Measurements from ENCODE around the gene FLRT1. TPM values are rescaled to one million over a fixed set of nuclear protein-coding genes. Genes with fewer than 3 reads are reported as not detected.

The FLRT1 gene
- total and polyA plus RNA-seq, 2 of the 13 experiments (the other 11 are each of a cell fraction or from before 2014, with no cell fraction given), result 0.02 to 0.08 TPM

- Histone ChIP-seq H3K4me2 (ENCODE audit: low read depth, low read length) (no peak overlapping the region), H3K36me3 (replicated peaks in 1 of 2; ENCODE audit: control insufficient read depth in 1 of 2, insufficient read depth in 2 of 2, low read length in 2 of 2) (no peaks in the 10 kb centered on the region), H3K4me3 (replicated peaks in 1 of 3; ENCODE audit: insufficient read depth in 1 of 3, low read depth in 2 of 3, low read length in 3 of 3) (no peak overlapping the region), H3K9ac (ENCODE audit: insufficient read depth, low read depth, low read length) (no peak overlapping the region), H3K9me3 (ENCODE audit: low read length) (peaks cover 6% of the 10 kb centered on the region; the same call in 1 of the 2 replicates), H3K27ac (ENCODE audit: extremely low read length, insufficient read depth, low read length) (no peak overlapping the region), H3K4me1 (ENCODE audit: insufficient read depth, low read length) (peaks cover 21% of the 10 kb centered on the region), H4K20me1 (ENCODE audit: insufficient read depth, low read length) (peaks cover 4% of the 10 kb centered on the region; the same call in 1 of the 2 replicates), H2AFZ (ENCODE audit: low read length) (no peak overlapping the region), H3K27me3 (ENCODE audit: control insufficient read depth in 1 of 2, insufficient read depth in 2 of 2, low read length in 2 of 2) (no peaks in the 10 kb centered on the region), H3K79me2 (ENCODE audit: insufficient read depth, low read length) (no peaks in the 10 kb centered on the region)
- FAIRE-seq (no peak), ATAC-seq (no peak), DNase-seq (ENCODE audit: low spot score) (no peak)
- intact Hi-C loops (cut with micrococcal nuclease; ENCODE audit: unreplicated experiment), result no loop called here
- CTCF ChIA-PET (ENCODE audit: low intra/inter-chr PET ratio, low total read pairs), result no interaction called here
- POLR2A ChIA-PET, result no interaction called here
- TF ChIP-seq AGO2 (optimal IDR thresholded peaks at IDR 0.05; ENCODE audit: low read depth, low read length), result peak; percentile 53
- TF ChIP-seq, protein P1, sequence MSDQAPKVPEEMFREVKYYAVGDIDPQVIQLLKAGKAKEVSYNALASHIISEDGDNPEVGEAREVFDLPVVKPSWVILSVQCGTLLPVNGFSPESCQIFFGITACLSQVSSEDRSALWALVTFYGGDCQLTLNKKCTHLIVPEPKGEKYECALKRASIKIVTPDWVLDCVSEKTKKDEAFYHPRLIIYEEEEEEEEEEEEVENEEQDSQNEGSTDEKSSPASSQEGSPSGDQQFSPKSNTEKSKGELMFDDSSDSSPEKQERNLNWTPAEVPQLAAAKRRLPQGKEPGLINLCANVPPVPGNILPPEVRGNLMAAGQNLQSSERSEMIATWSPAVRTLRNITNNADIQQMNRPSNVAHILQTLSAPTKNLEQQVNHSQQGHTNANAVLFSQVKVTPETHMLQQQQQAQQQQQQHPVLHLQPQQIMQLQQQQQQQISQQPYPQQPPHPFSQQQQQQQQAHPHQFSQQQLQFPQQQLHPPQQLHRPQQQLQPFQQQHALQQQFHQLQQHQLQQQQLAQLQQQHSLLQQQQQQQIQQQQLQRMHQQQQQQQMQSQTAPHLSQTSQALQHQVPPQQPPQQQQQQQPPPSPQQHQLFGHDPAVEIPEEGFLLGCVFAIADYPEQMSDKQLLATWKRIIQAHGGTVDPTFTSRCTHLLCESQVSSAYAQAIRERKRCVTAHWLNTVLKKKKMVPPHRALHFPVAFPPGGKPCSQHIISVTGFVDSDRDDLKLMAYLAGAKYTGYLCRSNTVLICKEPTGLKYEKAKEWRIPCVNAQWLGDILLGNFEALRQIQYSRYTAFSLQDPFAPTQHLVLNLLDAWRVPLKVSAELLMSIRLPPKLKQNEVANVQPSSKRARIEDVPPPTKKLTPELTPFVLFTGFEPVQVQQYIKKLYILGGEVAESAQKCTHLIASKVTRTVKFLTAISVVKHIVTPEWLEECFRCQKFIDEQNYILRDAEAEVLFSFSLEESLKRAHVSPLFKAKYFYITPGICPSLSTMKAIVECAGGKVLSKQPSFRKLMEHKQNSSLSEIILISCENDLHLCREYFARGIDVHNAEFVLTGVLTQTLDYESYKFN (CRISPR knock-in tag; conservative IDR thresholded peaks at IDR 0.05), result no peak
- WGBS (ENCODE audit: low lambda C conversion rate), result 50% methylated on average over 1 of the region's 4 CpGs
- in situ Hi-C loops (cut with HindIII; ENCODE audit: extremely low pct_ligation_motif_present, low pct_unique_long_range_greater_than_20kb), result no loop called here
- BruUV-seq (replicated peaks), result no TSS peak
These were observed 30.0 kb upstream of the FLRT1 start for GRCh38 chr11:64005691-64006090.

DNA sequence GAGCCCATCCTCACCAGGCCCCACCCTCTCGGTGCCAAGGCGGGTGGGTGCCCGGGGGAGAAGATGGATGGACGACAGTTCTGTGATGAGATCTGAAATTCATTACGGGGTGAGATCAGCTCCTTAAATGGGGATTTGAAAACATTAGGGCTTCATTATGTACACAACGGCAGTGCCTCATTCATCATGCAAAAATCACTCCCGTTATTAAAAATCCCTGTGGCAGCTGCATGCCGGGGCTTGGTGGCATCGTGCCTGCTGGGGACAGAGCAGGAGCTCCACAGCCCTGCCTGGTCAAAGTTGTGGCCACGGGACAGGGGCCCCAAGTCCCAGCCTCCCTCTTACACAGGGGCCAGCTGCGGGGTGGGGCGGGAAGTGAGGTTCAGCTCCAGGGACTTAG lies 29.3 kb upstream of the FLRT1 start:
- Histone ChIP-seq H3K9ac (ENCODE audit: insufficient read depth, low read depth, low read length) (no peak overlapping the region), H3K27me3 (ENCODE audit: control insufficient read depth in 1 of 2, insufficient read depth in 2 of 2, low read length in 2 of 2) (no peaks in the 10 kb centered on the region), H3K4me1 (ENCODE audit: insufficient read depth, low read length) (peaks cover 21% of the 10 kb centered on the region), H3K36me3 (replicated peaks in 1 of 2; ENCODE audit: control insufficient read depth in 1 of 2, insufficient read depth in 2 of 2, low read length in 2 of 2) (no peaks in the 10 kb centered on the region), H3K27ac (ENCODE audit: extremely low read length, insufficient read depth, low read length) (no peak overlapping the region), H2AFZ (ENCODE audit: low read length) (no peak overlapping the region), H3K4me3 (replicated peaks in 1 of 3; ENCODE audit: insufficient read depth in 1 of 3, low read depth in 2 of 3, low read length in 3 of 3) (no peak overlapping the region), H3K9me3 (ENCODE audit: low read length) (peaks cover 10% of the 10 kb centered on the region; the same call in 1 of the 2 replicates), H3K4me2 (ENCODE audit: low read depth, low read length) (no peak overlapping the region), H3K79me2 (ENCODE audit: insufficient read depth, low read length) (no peaks in the 10 kb centered on the region), H4K20me1 (ENCODE audit: insufficient read depth, low read length) (peaks cover 4% of the 10 kb centered on the region; the same call in 1 of the 2 replicates)
- no TSS peak for BruUV-seq (replicated peaks)
- intact Hi-C loops (cut with micrococcal nuclease; ENCODE audit: unreplicated experiment) (no loop called here), in situ Hi-C loops (cut with HindIII; ENCODE audit: extremely low pct_ligation_motif_present, low pct_unique_long_range_greater_than_20kb) (no loop called here)
- DNase-seq (ENCODE audit: low spot score) (no peak), ATAC-seq (no peak), FAIRE-seq (no peak)
- 94% methylated on average over 12 of the region's 12 CpGs for WGBS (ENCODE audit: low lambda C conversion rate)
- TF ChIP-seq ARHGAP35 (CRISPR knock-in tag; IDR thresholded peaks at IDR 0.05; ENCODE audit: borderline replicate concordance) (no peak), THYN1 (CRISPR knock-in tag; IDR thresholded peaks at IDR 0.05; ENCODE audit: borderline replicate concordance, low read depth) (no peak), ZNF83 (CRISPR knock-in tag; IDR thresholded peaks at IDR 0.05; ENCODE audit: borderline replicate concordance) (no peak)
- ChIA-PET CTCF (ENCODE audit: low intra/inter-chr PET ratio, low total read pairs) (no interaction called here), POLR2A (no interaction called here)
